Measurements from ENCODE around the gene NAALADL2.
"Not testable (repeated sequence)": the region's sequence is repeated elsewhere in the genome, so short reads cannot be mapped to it uniquely, and the experiment has no call there.

Gene NAALADL2

GRCh38 chr3:175764722-175765121 lies 905.6 kb downstream of the NAALADL2 start:
- no peak overlapping the region for H3K27ac ChIP-seq
- no peak for TF ChIP-seq ZFX (IDR thresholded peaks at IDR 0.05)
- no peak for TF ChIP-seq CTCF (conservative IDR thresholded peaks at IDR 0.05)

GRCh38 chr3:175770426-175770825 lies 911.3 kb downstream of the NAALADL2 start:
- TF ChIP-seq ZFX (IDR thresholded peaks at IDR 0.05) (no peak), CTCF (conservative IDR thresholded peaks at IDR 0.05) (no peak)

GRCh38 chr3:175777495-175777894 lies 918.4 kb downstream of the NAALADL2 start:
- no peak for TF ChIP-seq ZFX (IDR thresholded peaks at IDR 0.05)
- no peak for TF ChIP-seq CTCF (conservative IDR thresholded peaks at IDR 0.05)
- H3K27ac ChIP-seq: no peak overlapping the region

More at GRCh38 chr3:175770426-175770825, 911.3 kb downstream of the NAALADL2 start:
- no peak overlapping the region for H3K27ac ChIP-seq

GRCh38 chr3:175777965-175778364 lies 918.8 kb downstream of the NAALADL2 start:
- TF ChIP-seq CTCF (conservative IDR thresholded peaks at IDR 0.05): no peak
- no peak for TF ChIP-seq ZFX (IDR thresholded peaks at IDR 0.05)
- H3K27ac ChIP-seq: no peak overlapping the region

GRCh38 chr3:175778994-175779393 lies 919.9 kb downstream of the NAALADL2 start:
- no peak overlapping the region for H3K27ac ChIP-seq
- no peak for TF ChIP-seq ZFX (IDR thresholded peaks at IDR 0.05)
- no peak for TF ChIP-seq CTCF (conservative IDR thresholded peaks at IDR 0.05)

GRCh38 chr3:175787109-175787508 lies 928.0 kb downstream of the NAALADL2 start:
- not testable (repeated sequence) for H3K27ac ChIP-seq

GRCh38 chr3:175792245-175792644 lies 933.1 kb downstream of the NAALADL2 start:
- H3K27ac ChIP-seq: no peak overlapping the region
- TF ChIP-seq CTCF (conservative IDR thresholded peaks at IDR 0.05): no peak
- no peak for TF ChIP-seq ZFX (IDR thresholded peaks at IDR 0.05)

GRCh38 chr3:175798326-175798725 lies 939.2 kb downstream of the NAALADL2 start:
- no peak for TF ChIP-seq ZFX (IDR thresholded peaks at IDR 0.05)
- TF ChIP-seq CTCF (conservative IDR thresholded peaks at IDR 0.05): no peak
- H3K27ac ChIP-seq: no peak overlapping the region
